Pancreas (tissue), 10 donors: ENCODE results near the gene ADAMTS8. TPM values are rescaled to one million over a fixed set of nuclear protein-coding genes. Genes with fewer than 3 reads are reported as not detected.

Experiments
- ATAC-seq, 4 donors: fragments of 200-7000 bp; cut with Tn5 transposase; one replicate each; pipeline versions ENCODE4 v1.8.0 to v1.9.1; 2020; ENCODE audit warnings: mild to moderate bottlenecking in 4 of 4, moderate library complexity in 4 of 4
- DNase-seq, 6 donors: peaks; one replicate each; pipeline ENCODE4 v3.0.0-alpha.2; 2020
- FAIRE-seq: peaks from 2 replicates; lab custom pipeline; 2012; peaks lifted over from hg19 to GRCh38; lab: Jason Lieb, UNC
- H3K27ac ChIP-seq, 4 donors: fragments of 200-600 bp; sonication (generic); 1 replicate in 3 of 4; 2 replicates in 1 of 4; pipeline versions ENCODE4 v1.5.0 to v1.8.0; 2020
- H3K27me3 ChIP-seq, 4 donors: fragments of 200-600 bp; one replicate each; pipeline ENCODE4 v1.8.0; 2021
- H3K36me3 ChIP-seq, 3 donors: fragments of 200-600 bp; sonication (generic) in 1 of 3; one replicate each; pipeline versions ENCODE4 v1.5.0 to v1.8.0; 2020 to 2021
- H3K4me1 ChIP-seq, 3 donors: fragments of 200-600 bp; one replicate each; pipeline ENCODE4 v1.8.0; 2021
- H3K4me3 ChIP-seq, 4 donors: fragments of 200-600 bp; sonication (generic) in 2 of 4; one replicate each; pipeline versions ENCODE4 v1.5.0 to v1.8.0; 2020 to 2021
- H3K9me3 ChIP-seq, 4 donors: fragments of 200-600 bp; one replicate each; pipeline ENCODE4 v1.8.0; 2021
- CTCF ChIP-seq, 4 donors: fragments of 200-600 bp; sonication (generic) in 3 of 4; IDR thresholded peaks; one replicate each; pipeline versions ENCODE4 v1.5.0 to v1.8.0; 2021; ENCODE audit warnings: antibody characterized with exemption in 4 of 4
- WGBS, 2 donors: extraction: QIAGEN DNeasy Blood & Tissue Kit; methylation state at CpG; one replicate each; pipeline ENCODE4 v1.1.7; 2013; 5-methylcytosine and 5-hydroxymethylcytosine counted together
- intact Hi-C, 3 donors: fragments of 100-400 bp; cut with DNase I; formaldehyde crosslinking; loops; one replicate each; pipeline versions ENCODE4 v1.11.1 to v1.14.2; 2022
- polyA plus RNA-seq, 2 donors: library from polyadenylated mRNA; stranded (reverse); fragments of 200-250 nt; gene quantifications; one replicate each; pipeline ENCODE4 v1.2.3, GENCODE V29; 2013
- total RNA-seq, 6 donors: library from RNA; stranded (reverse); fragmentation: NEBNext Ultra II Directional in 4 of 6; extraction: Animal tissue kit (Norgen Biotek cat#: 25700) in 4 of 6; gene quantifications; one replicate each; pipeline versions ENCODE4 v1.2.1 to v1.2.4, GENCODE V29; 2021 to 2023
- donor health status: healthy with polysubstance abuse.
- donor health status: DM: no; HTN: no; CAD: no; lungs with moderate emphysema.
- donor health status: DM: no; HTN: no; CAD: no.
- donor health status: control.
- donor health status: control.
- donor health status: Bipolar disorder and iron deficiency.
- donor health status: DM: yes; HTN: yes; CAD: no.
- donor health status: DM: no; HTN: no; CAD: no.
- donor health status: DM: no; HTN: no; CAD: no.
- donor health status: DM: yes; HTN: yes; CAD: no.

Gene ADAMTS8
- total and polyA plus RNA-seq, 8 donors = 0.04 to 1.6 (median 0.42) TPM; not detected in 1

DNA sequence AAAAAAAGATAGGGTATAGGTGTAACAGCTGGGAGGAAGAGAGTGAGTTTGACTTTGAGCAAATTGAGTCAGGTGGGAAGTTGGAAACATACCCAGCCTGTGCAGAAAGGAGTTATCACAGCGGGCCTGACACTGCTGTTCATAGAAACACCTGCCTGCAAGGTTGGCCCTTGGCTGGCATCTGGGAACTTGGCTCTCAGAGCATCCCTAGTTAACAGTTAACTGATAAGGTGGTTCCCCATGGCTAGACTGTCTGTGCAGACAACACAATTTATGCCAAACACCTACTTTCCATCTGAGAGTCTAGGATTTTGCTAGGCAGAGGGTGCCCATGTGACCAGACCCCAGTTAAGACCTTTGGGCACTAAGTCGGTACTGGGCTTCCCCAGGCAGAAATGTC, 31.4 kb downstream of the ADAMTS8 start:
- peak; percentile 83 to 93 (median 91) for ATAC-seq
- TF ChIP-seq CTCF (IDR thresholded peaks at IDR 0.05) = no peak
- no peak for FAIRE-seq

DNA sequence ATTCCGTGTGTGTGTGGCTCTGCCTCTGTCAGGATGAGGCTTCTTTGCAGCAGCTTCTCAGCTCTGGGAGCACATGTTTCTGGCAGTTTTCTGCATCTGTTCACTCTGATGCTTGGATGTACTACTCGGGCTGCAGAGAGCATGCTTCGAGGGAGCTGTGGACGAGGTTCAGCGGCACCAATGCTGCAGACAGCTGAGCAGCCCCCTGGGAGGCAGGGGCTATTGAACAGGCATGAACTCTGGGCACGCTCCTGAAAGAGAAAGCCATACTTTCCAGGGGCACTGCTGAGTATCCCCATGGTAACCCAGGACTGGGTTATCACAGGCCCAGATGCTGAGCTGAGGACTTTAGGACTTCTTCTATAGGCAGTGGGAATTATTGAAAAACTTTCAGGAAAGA, 33.8 kb downstream of the ADAMTS8 start:
- Histone ChIP-seq H3K9me3 (no peaks in the 10 kb centered on the region), H3K4me3 (no peak overlapping the region), H3K27me3 (no peaks in the 10 kb centered on the region), H3K36me3 (no peaks in the 10 kb centered on the region), H3K4me1 (peaks cover 5 to 15% (median 8%) of the 10 kb centered on the region in 3 donors), H3K27ac (no peak overlapping the region)
- 78 to 83% methylated on average over 6 of the region's 6 CpGs for whole genome bisulfite sequencing, 2 donors
- DNase-seq (no peak), ATAC-seq (no peak), FAIRE-seq (no peak)
- intact Hi-C loops = no loop called here
- no peak for TF ChIP-seq CTCF (IDR thresholded peaks at IDR 0.05)

More for the DNA sequence above, 31.4 kb downstream of the ADAMTS8 start:
- DNase-seq = peak in 4 of 6 donors; percentile 28 to 68 (median 57)
- 26 to 31% methylated on average over 2 of the region's 2 CpGs for WGBS, 2 donors
- H3K27me3 ChIP-seq = no peaks in the 10 kb centered on the region
- H3K4me3 ChIP-seq = no peak overlapping the region
- intact Hi-C loops = no loop called here
- H3K36me3 ChIP-seq = no peaks in the 10 kb centered on the region
- no peak overlapping the region for H3K27ac ChIP-seq
- no peaks in the 10 kb centered on the region for H3K9me3 ChIP-seq
- peaks cover 0 to 8% (median 4%) of the 10 kb centered on the region in 3 donors for H3K4me1 ChIP-seq

GRCh38 chr11:130391711-130392110, 36.7 kb downstream of the ADAMTS8 start:
- peaks cover under 1 to 12% (median 5%) of the 10 kb centered on the region in 3 donors for H3K4me1 ChIP-seq
- TF ChIP-seq CTCF (IDR thresholded peaks at IDR 0.05) = no peak
- H3K4me3 ChIP-seq = no peak overlapping the region
- no peaks in the 10 kb centered on the region for H3K9me3 ChIP-seq
- no peak overlapping the region for H3K27ac ChIP-seq
- FAIRE-seq (no peak), ATAC-seq (no peak), DNase-seq (no peak)
- intact Hi-C loops = no loop called here
- WGBS, 2 donors = 84 to 89% methylated on average over 8 of the region's 8 CpGs
- H3K27me3 ChIP-seq = no peaks in the 10 kb centered on the region
- no peaks in the 10 kb centered on the region for H3K36me3 ChIP-seq

GRCh38 chr11:130390071-130390758, 38.2 kb downstream of the ADAMTS8 start:
- Histone ChIP-seq H3K27me3 (no peaks in the 10 kb centered on the region), H3K4me3 (no peak overlapping the region), H3K36me3 (no peaks in the 10 kb centered on the region), H3K27ac (no peak overlapping the region), H3K9me3 (no peaks in the 10 kb centered on the region), H3K4me1 (peaks cover 0 to 12% (median 5%) of the 10 kb centered on the region in 3 donors)
- peak; percentile 80 for FAIRE-seq
- intact Hi-C loops = no loop called here
- ATAC-seq = peak; percentile 78 to 87 (median 83)
- DNase-seq = peak in 2 of 6 donors; percentile 39 to 64
- TF ChIP-seq CTCF (IDR thresholded peaks at IDR 0.05) = no peak
- 10 to 11% methylated on average over 12 of the region's 12 CpGs for WGBS, 2 donors
